Fibroblast of peridontal ligament (primary cell): ENCODE results near the gene ZC3H10.

Experiments used
- DNase-seq: peaks from one replicate; pipeline ENCODE4 v3.0.0-alpha.2; 2010; ENCODE audit errors: extremely low read depth

Gene ZC3H10

GRCh38 chr12:56127888-56128669, 10.0 kb downstream of the ZC3H10 start, which contains the start of gene ESYT1:
ESYT1 (plus strand) TSS chr12:56128267; CDS start chr12:56128320, 53 bp downstream.
- DNase-seq, result peak; percentile 100

- DNase-seq, result peak; percentile 23
These were observed 10.7 kb downstream of the ZC3H10 start for GRCh38 chr12:56128670-56129205.

GRCh38 chr12:56129206-56129941, 11.3 kb downstream of the ZC3H10 start:
- no peak for DNase-seq

- no peak for DNase-seq
These were observed 12.0 kb downstream of the ZC3H10 start for GRCh38 chr12:56129942-56130495.

- no peak for DNase-seq
These were observed 12.8 kb downstream of the ZC3H10 start for GRCh38 chr12:56130876-56131275.

- DNase-seq, result no peak
These were observed 16.8 kb downstream of the ZC3H10 start for GRCh38 chr12:56134897-56135296.

GRCh38 chr12:56137853-56138571, 19.9 kb downstream of the ZC3H10 start:
- DNase-seq, result no peak

GRCh38 chr12:56141946-56142784, 24.1 kb downstream of the ZC3H10 start:
- DNase-seq, result no peak

GRCh38 chr12:56143217-56143616, 25.2 kb downstream of the ZC3H10 start:
- DNase-seq, result no peak

GRCh38 chr12:56143870-56144269, 25.8 kb downstream of the ZC3H10 start:
- no peak for DNase-seq

GRCh38 chr12:56145217-56145616, 27.2 kb downstream of the ZC3H10 start:
- no peak for DNase-seq

- peak; percentile 11 for DNase-seq
These were observed 28.7 kb downstream of the ZC3H10 start for GRCh38 chr12:56146492-56147460.

- DNase-seq, result peak; percentile 69
These were observed 32.5 kb downstream of the ZC3H10 start for GRCh38 chr12:56150563-56150962.

- DNase-seq, result no peak
These were observed 33.6 kb downstream of the ZC3H10 start for GRCh38 chr12:56151672-56152131.

- DNase-seq, result peak; percentile 85
These were observed 34.2 kb downstream of the ZC3H10 start, which contains the start of gene MYL6B for GRCh38 chr12:56152132-56152755. MYL6B (plus strand) TSS chr12:56152587; CDS start chr12:56153919, 1,332 bp downstream.

- no peak for DNase-seq
These were observed 35.0 kb downstream of the ZC3H10 start for GRCh38 chr12:56152756-56153677.

- DNase-seq, result no peak
These were observed 35.6 kb downstream of the ZC3H10 start for GRCh38 chr12:56153678-56154065.

GRCh38 chr12:56154246-56154771, 36.2 kb downstream of the ZC3H10 start:
- no peak for DNase-seq
